ENCODE results near the gene PARN.

PARN gene

GRCh38 chr16:14494396-14494966 lies 135.6 kb downstream of the PARN start:
- H3K4me3 Mint-ChIP-seq, result no peak overlapping the region
- peaks cover 16% of the 10 kb centered on the region for H3K36me3 Mint-ChIP-seq
- H3K9me3 Mint-ChIP-seq (ENCODE audit: low read depth), result no peaks in the 10 kb centered on the region
- peaks cover 30% of the 10 kb centered on the region for H3K4me1 Mint-ChIP-seq (ENCODE audit: low read depth)
- no peaks in the 10 kb centered on the region for H3K27me3 Mint-ChIP-seq
- peak overlapping the region; percentile 46 for H3K27ac Mint-ChIP-seq

DNA sequence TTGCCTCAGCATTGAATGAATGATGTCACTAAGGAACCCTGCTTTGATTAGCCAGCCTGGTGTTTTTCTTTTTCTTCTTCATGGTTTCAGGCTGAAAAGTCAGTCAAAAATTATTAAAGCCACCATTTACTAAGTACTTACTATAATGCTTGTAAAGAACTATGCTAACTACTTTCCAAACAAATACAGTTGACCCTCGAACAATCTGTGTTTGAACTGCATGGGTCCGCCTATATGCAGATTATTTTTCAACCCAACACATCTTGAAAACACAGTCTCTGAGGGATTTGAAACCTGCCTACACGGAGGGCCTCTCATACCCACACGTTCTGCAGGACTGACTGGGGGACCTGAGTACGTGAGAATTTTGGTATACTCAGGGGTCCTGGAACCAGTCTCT lies 136.3 kb downstream of the PARN start:
- H3K9me3 Mint-ChIP-seq (ENCODE audit: low read depth), result no peaks in the 10 kb centered on the region
- H3K4me1 Mint-ChIP-seq (ENCODE audit: low read depth), result peaks cover 36% of the 10 kb centered on the region
- H3K27ac Mint-ChIP-seq, result no peak overlapping the region
- no peak overlapping the region for H3K4me3 Mint-ChIP-seq
- H3K36me3 Mint-ChIP-seq, result peaks cover 13% of the 10 kb centered on the region
- H3K27me3 Mint-ChIP-seq, result no peaks in the 10 kb centered on the region

DNA sequence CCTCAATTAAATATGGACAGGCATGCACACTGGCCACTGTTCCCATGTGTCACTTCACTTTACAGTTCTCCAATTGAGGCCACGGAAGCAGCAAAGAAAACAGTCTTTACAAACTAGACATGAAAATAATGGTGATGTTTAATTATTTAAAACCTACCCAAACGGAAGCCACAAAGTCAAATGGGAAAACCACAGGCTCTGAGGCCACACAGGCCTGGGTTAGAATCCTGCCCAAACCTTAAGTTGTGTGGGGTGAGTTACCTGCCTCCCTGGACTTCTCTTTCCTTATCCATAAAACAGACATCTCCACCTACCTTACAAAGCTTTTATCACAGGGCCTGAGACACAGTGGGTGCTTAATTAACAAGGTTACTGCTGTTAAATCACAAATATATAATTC lies 137.4 kb downstream of the PARN start:
- H3K27ac Mint-ChIP-seq, result no peak overlapping the region
- no peaks in the 10 kb centered on the region for H3K27me3 Mint-ChIP-seq
- H3K4me1 Mint-ChIP-seq (ENCODE audit: low read depth), result peaks cover 48% of the 10 kb centered on the region
- no peak overlapping the region for H3K4me3 Mint-ChIP-seq
- H3K9me3 Mint-ChIP-seq (ENCODE audit: low read depth), result no peaks in the 10 kb centered on the region
- H3K36me3 Mint-ChIP-seq, result peaks cover 13% of the 10 kb centered on the region

- Mint-ChIP-seq H3K4me3 (no peak overlapping the region), H3K36me3 (peaks cover 13% of the 10 kb centered on the region), H3K27ac (no peak overlapping the region), H3K9me3 (ENCODE audit: low read depth) (no peaks in the 10 kb centered on the region), H3K4me1 (ENCODE audit: low read depth) (peaks cover 49% of the 10 kb centered on the region), H3K27me3 (no peaks in the 10 kb centered on the region)
Measured at GRCh38 chr16:14491861-14492529, 138.1 kb downstream of the PARN start.

- Mint-ChIP-seq H3K27ac (no peak overlapping the region), H3K4me1 (ENCODE audit: low read depth) (peaks cover 42% of the 10 kb centered on the region), H3K27me3 (no peaks in the 10 kb centered on the region), H3K9me3 (ENCODE audit: low read depth) (no peaks in the 10 kb centered on the region), H3K4me3 (no peak overlapping the region), H3K36me3 (peaks cover 11% of the 10 kb centered on the region)
Measured at GRCh38 chr16:14490235-14490634, 139.8 kb downstream of the PARN start.

- Mint-ChIP-seq H3K9me3 (ENCODE audit: low read depth) (no peaks in the 10 kb centered on the region), H3K27ac (no peak overlapping the region), H3K27me3 (no peaks in the 10 kb centered on the region), H3K4me3 (no peak overlapping the region), H3K4me1 (ENCODE audit: low read depth) (peaks cover 36% of the 10 kb centered on the region), H3K36me3 (peaks cover 6% of the 10 kb centered on the region)
Measured at GRCh38 chr16:14489460-14489859, 140.6 kb downstream of the PARN start.

GRCh38 chr16:14487579-14487978 lies 142.5 kb downstream of the PARN start:
- H3K9me3 Mint-ChIP-seq (ENCODE audit: low read depth), result no peaks in the 10 kb centered on the region
- peak overlapping the region; percentile 25 for H3K4me3 Mint-ChIP-seq
- H3K27ac Mint-ChIP-seq, result no peak overlapping the region

GRCh38 chr16:14486520-14487303 lies 143.3 kb downstream of the PARN start:
- no peak overlapping the region for H3K4me3 Mint-ChIP-seq
- H3K4me1 Mint-ChIP-seq (ENCODE audit: low read depth), result peaks cover 22% of the 10 kb centered on the region
- H3K27me3 Mint-ChIP-seq, result no peaks in the 10 kb centered on the region
- peaks cover 9% of the 10 kb centered on the region for H3K36me3 Mint-ChIP-seq
- H3K27ac Mint-ChIP-seq, result no peak overlapping the region
- H3K9me3 Mint-ChIP-seq (ENCODE audit: low read depth), result no peaks in the 10 kb centered on the region

More at GRCh38 chr16:14487579-14487978, 142.5 kb downstream of the PARN start:
- H3K36me3 Mint-ChIP-seq, result peaks cover 4% of the 10 kb centered on the region
- peaks cover 26% of the 10 kb centered on the region for H3K4me1 Mint-ChIP-seq (ENCODE audit: low read depth)
- no peaks in the 10 kb centered on the region for H3K27me3 Mint-ChIP-seq

DNA sequence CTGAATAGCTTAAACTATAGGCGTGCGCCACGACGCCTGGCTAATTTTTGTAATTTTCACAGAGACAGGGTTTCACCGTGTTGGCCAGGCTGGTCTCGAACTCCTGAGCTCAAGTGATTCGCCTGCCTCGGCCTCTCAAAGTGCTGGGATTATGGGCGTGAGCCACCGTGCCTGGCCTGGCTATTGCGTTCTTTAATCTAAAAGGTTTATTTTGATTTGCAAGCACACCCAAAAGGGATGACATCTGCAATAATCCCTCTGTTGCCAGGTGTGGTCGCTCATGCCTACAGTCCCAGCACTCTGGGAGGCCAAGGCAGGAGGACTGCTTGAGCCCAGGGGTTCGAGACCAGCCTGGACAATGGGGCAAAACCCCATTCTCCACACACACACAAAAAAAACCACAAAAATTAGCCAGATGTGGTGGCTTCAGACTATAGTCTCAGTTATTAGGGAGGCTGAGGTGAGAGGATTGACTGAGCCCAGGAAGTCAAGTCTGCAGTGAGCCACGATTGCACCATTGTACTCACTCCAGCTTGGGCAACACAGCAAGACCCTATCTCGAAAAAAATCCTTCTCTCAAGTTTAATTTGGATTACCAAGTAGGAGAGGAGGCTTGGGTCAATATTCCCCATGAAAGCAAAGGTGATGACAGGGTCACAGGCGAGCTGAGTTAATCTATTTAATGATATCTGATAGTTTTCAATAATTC lies 144.1 kb downstream of the PARN start:
- peaks cover 20% of the 10 kb centered on the region for H3K4me1 Mint-ChIP-seq (ENCODE audit: low read depth)
- no peak overlapping the region for H3K27ac Mint-ChIP-seq
- no peaks in the 10 kb centered on the region for H3K27me3 Mint-ChIP-seq
- H3K9me3 Mint-ChIP-seq (ENCODE audit: low read depth), result no peaks in the 10 kb centered on the region
- no peak overlapping the region for H3K4me3 Mint-ChIP-seq
- H3K36me3 Mint-ChIP-seq, result peaks cover 13% of the 10 kb centered on the region

DNA sequence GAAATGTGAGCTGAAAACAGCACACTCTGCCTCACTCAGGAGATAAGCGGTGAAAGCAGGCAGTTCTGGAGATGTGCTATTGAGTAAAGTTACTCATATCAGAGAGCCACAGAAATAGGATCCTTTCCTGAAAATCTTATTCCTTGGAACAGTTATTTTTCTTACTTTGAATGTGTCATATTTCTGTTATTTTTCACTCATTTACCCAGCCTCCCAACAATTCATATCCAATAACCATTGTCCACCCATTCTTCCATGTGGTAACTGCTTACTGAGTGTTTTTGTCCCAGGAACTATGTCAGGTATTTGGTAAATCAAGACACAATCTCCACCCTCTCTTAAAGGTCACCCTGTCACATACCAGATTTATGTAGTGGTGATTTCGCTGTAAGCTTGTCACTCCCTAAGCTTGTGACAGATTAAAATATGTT lies 144.9 kb downstream of the PARN start:
- Mint-ChIP-seq H3K9me3 (ENCODE audit: low read depth) (no peaks in the 10 kb centered on the region), H3K27ac (no peak overlapping the region), H3K4me1 (ENCODE audit: low read depth) (peaks cover 20% of the 10 kb centered on the region), H3K27me3 (no peaks in the 10 kb centered on the region), H3K4me3 (no peak overlapping the region), H3K36me3 (peaks cover 18% of the 10 kb centered on the region)

DNA sequence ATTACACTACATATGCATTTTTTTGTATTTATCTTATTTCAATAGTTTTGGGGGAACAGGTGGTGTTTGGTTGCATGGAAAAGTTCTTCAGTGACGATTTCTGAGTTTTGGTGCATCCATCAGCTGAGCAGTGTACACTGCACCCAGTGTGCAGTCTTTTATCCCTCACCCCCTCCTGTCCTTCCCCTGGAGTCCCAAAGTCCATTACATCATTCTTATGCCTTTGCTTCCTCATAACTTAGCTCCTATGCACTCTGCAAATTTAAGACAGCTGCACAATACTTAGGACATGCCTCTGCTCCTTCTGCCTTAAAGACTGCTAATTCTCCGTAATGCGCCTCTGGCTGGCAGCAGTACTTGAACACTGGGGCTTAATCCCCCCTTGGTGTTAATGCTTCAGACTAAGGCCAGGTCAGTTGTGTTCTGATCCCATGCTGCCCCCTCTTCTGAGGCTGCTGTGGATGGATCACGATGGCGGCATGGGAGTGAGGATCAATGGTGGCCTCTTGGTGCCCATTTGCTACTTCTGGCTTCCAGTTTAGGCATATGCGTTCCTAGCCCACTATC lies 146.2 kb downstream of the PARN start:
- Mint-ChIP-seq H3K4me3 (no peak overlapping the region), H3K4me1 (ENCODE audit: low read depth) (peaks cover 14% of the 10 kb centered on the region), H3K9me3 (ENCODE audit: low read depth) (no peaks in the 10 kb centered on the region), H3K36me3 (peaks cover 23% of the 10 kb centered on the region), H3K27ac (no peak overlapping the region), H3K27me3 (no peaks in the 10 kb centered on the region)

DNA sequence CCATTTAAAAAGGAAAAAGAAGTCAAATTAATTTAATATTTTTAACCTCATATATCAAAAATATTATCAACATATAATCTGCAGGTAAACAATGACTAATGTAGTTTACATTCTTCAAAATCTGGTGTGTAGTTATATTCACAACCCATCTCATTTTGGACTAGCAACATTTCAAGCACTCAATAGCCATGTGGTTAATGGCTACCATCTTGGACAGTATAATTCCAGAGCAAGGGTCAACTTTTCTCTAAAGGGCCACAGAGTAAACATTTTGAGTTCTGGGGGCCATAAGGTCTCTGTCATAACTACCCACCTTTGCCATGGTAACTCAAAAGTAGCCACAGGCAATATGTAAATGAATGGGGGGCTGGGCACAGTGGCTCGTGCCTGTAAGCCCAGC lies 153.9 kb downstream of the PARN start:
- H3K27me3 Mint-ChIP-seq, result no peaks in the 10 kb centered on the region
- H3K4me1 Mint-ChIP-seq (ENCODE audit: low read depth), result no peaks in the 10 kb centered on the region
- H3K27ac Mint-ChIP-seq, result no peak overlapping the region
- peaks cover 25% of the 10 kb centered on the region for H3K36me3 Mint-ChIP-seq
- H3K4me3 Mint-ChIP-seq, result no peak overlapping the region
- no peaks in the 10 kb centered on the region for H3K9me3 Mint-ChIP-seq (ENCODE audit: low read depth)

GRCh38 chr16:14475370-14476139 lies 154.5 kb downstream of the PARN start:
- H3K27ac Mint-ChIP-seq, result no peak overlapping the region
- no peak overlapping the region for H3K4me3 Mint-ChIP-seq
- H3K36me3 Mint-ChIP-seq, result peaks cover 25% of the 10 kb centered on the region
- H3K27me3 Mint-ChIP-seq, result no peaks in the 10 kb centered on the region
- H3K9me3 Mint-ChIP-seq (ENCODE audit: low read depth), result no peaks in the 10 kb centered on the region
- no peaks in the 10 kb centered on the region for H3K4me1 Mint-ChIP-seq (ENCODE audit: low read depth)

GRCh38 chr16:14473488-14473887 lies 156.6 kb downstream of the PARN start:
- H3K27me3 Mint-ChIP-seq, result no peaks in the 10 kb centered on the region

More at GRCh38 chr16:14473488-14473887, 156.6 kb downstream of the PARN start:
- Mint-ChIP-seq H3K9me3 (ENCODE audit: low read depth) (no peaks in the 10 kb centered on the region), H3K4me1 (ENCODE audit: low read depth) (no peaks in the 10 kb centered on the region), H3K4me3 (no peak overlapping the region), H3K36me3 (peaks cover 19% of the 10 kb centered on the region), H3K27ac (no peak overlapping the region)
